K562 (cell line): ENCODE measurements around the gene GUCY1A2.

Experiments used
- ATF3 ChIP-seq, 2 experiments: fragments of 450-650 bp in 1 of 2; sonication (generic) in 1 of 2; formaldehyde crosslinking in 1 of 2; IDR thresholded peaks in 1 of 2; conservative IDR thresholded peaks in 1 of 2; 2 replicates each; pipeline versions ENCODE4 v1.6.1 to v1.8.1; 2016 to 2023; ENCODE audit warnings: mild to moderate bottlenecking in 2 of 2, moderate library complexity in 2 of 2, inconsistent platforms in 1 of 2, missing genetic modification reagents in 1 of 2
- CTCF ChIP-seq, 3 experiments: IDR thresholded peaks in 2 of 3; conservative IDR thresholded peaks in 1 of 3; 2 replicates each; pipeline ENCODE4 v1.5.1; 2011 to 2012; ENCODE audit warnings: low read length in 3 of 3, mild to moderate bottlenecking in 3 of 3, control low read depth in 2 of 3, improper control_type of control experiment in 1 of 3, inconsistent platforms in 1 of 3, low read depth in 1 of 3, mixed read lengths in 1 of 3, moderate library complexity in 1 of 3; ENCODE audit not compliant: insufficient read depth in 2 of 3
- MIER1 ChIP-seq: fragments of 450-650 bp; IDR thresholded peaks from 2 replicates; pipeline ENCODE4 v1.6.1; 2016; ENCODE audit warnings: antibody characterized with exemption, mild to moderate bottlenecking, low read depth
- RBM17 ChIP-seq: fragments of 200-400 bp; formaldehyde crosslinking; IDR thresholded peaks from 2 replicates; pipeline ENCODE4 v1.6.1; 2017; ENCODE audit warnings: low read depth, mild to moderate bottlenecking, low read length, borderline replicate concordance
- REST ChIP-seq, 2 experiments: fragments of 450-650 bp; formaldehyde crosslinking in 1 of 2; IDR thresholded peaks; 2 replicates each; pipeline versions ENCODE4 v1.4.0 to v1.6.1; 2014 to 2020; ENCODE audit warnings: mild to moderate bottlenecking in 2 of 2, borderline replicate concordance in 1 of 2, low read depth in 1 of 2
- ZNF3 ChIP-seq: fragments of 250-450 bp; sonication (Bioruptor Pico); IDR thresholded peaks from 2 replicates; pipeline ENCODE4 v1.5.0; 2021; ENCODE audit warnings: mild to moderate bottlenecking, moderate library complexity

GRCh38 chr11:106681435-106681834 is 336.8 kb downstream of the GUCY1A2 start:
- TF ChIP-seq ZNF3 = no peak
- TF ChIP-seq CTCF (IDR thresholded peaks at IDR 0.05 in 2 of 3, conservative IDR thresholded peaks at IDR 0.05 in 1 of 3; ENCODE audit: insufficient read depth in 2 of 3, low read depth in 1 of 3, low read length in 3 of 3) = no peak
- TF ChIP-seq RBM17 = no peak
- TF ChIP-seq MIER1 = no peak
- no peak for TF ChIP-seq REST (IDR thresholded peaks at IDR 0.05; ENCODE audit: borderline replicate concordance)
- TF ChIP-seq REST (CRISPR knock-in tag; IDR thresholded peaks at IDR 0.05; ENCODE audit: low read depth) = no peak
- no peak for TF ChIP-seq ATF3 (IDR thresholded peaks at IDR 0.05)
- no peak for TF ChIP-seq ATF3 (CRISPR knock-in tag; conservative IDR thresholded peaks at IDR 0.05)
